Fibroblast of villous mesenchyme (primary cell): ENCODE measurements around the gene PDCD11. TPM values are rescaled to one million over a fixed set of nuclear protein-coding genes. Genes with fewer than 3 reads are reported as not detected.

Experiments used
- DNase-seq: peaks from one replicate; pipeline ENCODE4 v3.0.0-alpha.2; 2010; ENCODE audit warnings: low read depth
- H3K4me3 ChIP-seq: 2 replicates; pipeline ENCODE4 v1.5.1; 2011; ENCODE audit warnings: low read depth, mild to moderate bottlenecking, low read length
- total RNA-seq: library from RNA; depleted of rRNA; stranded (reverse); fragments of >200 nt; gene quantifications from 2 replicates; pipeline ENCODE4 v1.2.3, GENCODE V29; 2012
- TF ChIP-seq, protein P1 (sequence below): IDR thresholded peaks from 2 replicates; pipeline ENCODE4 v1.5.1; 2012; ENCODE audit warnings: low read depth, mild to moderate bottlenecking, low read length; ENCODE audit not compliant: insufficient read depth

PDCD11 gene
- total RNA-seq, 1 donor, result 36.3 TPM

DNA sequence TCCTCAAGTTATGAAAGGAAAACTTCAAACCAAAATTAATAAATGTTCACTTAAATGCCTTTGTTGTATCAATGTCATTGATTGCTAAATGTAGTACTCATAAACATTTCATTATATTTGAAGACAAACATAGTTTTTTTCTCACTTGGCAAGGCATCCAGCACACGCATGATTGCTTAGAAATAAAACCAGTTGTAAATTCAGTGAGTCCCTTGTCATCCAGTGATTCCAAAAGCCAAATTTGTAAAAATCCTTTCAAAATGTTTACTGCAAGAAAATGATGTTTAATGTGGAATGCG lies 90.9 kb downstream of the PDCD11 start:
- no peak for DNase-seq
- H3K4me3 ChIP-seq, result no peak overlapping the region
- TF ChIP-seq, protein P1, sequence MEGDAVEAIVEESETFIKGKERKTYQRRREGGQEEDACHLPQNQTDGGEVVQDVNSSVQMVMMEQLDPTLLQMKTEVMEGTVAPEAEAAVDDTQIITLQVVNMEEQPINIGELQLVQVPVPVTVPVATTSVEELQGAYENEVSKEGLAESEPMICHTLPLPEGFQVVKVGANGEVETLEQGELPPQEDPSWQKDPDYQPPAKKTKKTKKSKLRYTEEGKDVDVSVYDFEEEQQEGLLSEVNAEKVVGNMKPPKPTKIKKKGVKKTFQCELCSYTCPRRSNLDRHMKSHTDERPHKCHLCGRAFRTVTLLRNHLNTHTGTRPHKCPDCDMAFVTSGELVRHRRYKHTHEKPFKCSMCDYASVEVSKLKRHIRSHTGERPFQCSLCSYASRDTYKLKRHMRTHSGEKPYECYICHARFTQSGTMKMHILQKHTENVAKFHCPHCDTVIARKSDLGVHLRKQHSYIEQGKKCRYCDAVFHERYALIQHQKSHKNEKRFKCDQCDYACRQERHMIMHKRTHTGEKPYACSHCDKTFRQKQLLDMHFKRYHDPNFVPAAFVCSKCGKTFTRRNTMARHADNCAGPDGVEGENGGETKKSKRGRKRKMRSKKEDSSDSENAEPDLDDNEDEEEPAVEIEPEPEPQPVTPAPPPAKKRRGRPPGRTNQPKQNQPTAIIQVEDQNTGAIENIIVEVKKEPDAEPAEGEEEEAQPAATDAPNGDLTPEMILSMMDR, result no peak

DNA sequence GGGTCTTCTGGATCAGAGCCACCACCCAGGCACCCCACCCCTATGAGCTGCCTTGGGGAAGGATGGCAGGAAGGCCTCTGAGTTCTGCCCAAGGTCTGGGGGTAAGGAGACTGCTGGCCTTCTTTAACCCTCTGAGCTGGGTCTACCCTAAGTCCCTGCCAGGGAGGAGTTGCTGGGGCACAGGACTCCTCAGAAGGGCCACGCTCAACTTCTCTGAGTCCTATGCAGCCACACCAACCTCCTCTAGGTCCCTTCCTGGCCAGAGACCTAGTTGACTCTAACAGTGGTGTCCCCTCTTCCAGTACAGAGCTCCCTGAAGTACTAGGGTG lies 94.5 kb downstream of the PDCD11 start:
- no peak overlapping the region for H3K4me3 ChIP-seq
- TF ChIP-seq, protein P1, result no peak
- no peak for DNase-seq

DNA sequence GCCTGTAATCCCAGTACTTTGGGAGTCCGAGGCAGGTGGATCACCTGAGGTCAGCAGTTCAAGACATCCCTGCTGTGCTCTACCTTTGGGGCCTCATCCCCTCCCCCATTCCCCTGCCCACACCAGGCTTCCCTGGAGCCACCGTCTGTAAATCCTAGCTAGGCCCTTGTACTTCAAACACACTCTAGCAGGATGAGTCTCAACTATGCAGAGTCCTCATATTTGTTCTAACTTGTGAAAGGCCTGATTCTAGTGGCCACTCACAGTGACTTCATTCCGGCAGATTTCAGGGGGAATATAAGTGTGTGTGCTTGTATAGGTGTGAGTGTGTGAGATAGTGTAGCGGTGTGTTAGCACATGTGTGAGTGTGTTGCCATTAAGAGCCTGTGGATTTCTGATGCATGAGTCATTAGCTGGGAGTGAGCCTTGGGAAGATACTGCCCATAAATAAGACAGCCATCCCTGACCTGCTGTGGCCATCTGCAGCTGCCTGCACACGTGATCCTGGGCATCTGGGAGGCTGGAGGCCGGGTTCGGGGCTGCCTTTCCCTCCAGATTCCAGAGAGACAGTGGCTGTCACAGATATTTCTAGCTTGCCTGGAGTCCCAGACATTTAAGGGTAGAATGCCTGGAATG lies 95.4 kb downstream of the PDCD11 start:
- peak; percentile 97 for DNase-seq
- TF ChIP-seq, protein P1, result no peak
- H3K4me3 ChIP-seq, result no peak overlapping the region

DNA sequence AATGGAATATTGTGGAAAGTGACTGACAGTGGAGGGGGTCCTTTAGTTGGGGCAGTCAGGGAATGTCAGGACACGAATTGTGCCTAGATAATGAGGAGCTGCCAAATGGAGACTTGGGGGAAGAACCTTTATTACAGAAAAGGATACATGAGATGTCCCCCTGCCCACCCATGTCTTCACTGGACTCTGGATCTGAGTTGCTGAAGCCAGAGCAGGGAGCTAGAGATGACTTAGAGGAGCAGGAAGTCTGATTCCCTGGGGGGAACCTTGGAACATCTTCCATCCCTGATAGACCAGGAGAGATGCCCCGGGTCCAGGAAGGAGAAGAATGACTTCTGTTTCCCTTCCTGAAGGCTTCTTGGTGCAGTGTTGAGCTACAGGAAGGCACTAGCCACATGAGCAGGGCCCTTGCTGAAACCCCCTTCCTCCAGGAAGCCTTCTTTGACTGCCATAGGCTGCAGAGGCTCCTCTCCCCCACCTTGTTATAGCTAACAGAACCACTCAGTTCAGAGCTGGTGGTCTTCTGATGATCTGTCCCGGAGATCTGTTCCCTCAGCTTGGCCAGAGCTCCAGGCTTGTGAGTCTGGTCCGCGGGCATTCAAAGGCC lies 96.3 kb downstream of the PDCD11 start:
- DNase-seq, result no peak
- H3K4me3 ChIP-seq, result no peak overlapping the region
- TF ChIP-seq, protein P1, result no peak

DNA sequence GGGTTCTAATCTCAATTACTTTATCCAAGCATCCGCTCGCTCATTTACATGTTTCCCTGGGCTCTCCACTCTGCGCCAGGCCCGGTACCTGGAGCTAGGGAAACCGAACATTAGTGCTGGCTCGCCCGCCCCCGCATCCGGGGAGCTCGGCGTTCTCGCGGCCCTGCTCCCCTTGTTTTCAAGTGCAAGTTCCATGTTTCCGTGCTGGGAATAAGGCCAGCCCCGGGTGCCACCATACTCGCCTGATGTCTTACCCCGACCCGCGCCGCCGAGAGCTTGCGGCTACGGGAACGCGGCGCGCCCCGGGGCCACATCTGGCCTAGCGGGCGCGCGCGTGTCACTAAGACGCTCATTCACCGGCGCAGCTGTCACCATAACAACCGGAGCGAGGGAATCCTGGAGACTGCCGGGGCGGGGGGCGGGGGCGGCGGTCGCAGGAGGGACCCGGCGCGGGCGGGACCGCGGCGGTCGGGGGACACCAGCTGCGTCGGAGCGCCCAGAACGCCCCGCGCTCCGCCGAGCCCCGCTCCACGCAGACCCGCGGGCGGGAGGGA lies 97.0 kb downstream of the PDCD11 start, which contains the start of gene NEURL1:
TSS of gene NEURL1 (plus strand) at position 344 of the 554 bp plus-strand sequence. CDS start 683 bp downstream, outside the sequence.
- no peak for DNase-seq
- TF ChIP-seq, protein P1, result no peak
- peak within 1 kb of the TSS; percentile 38 for H3K4me3 ChIP-seq

DNA sequence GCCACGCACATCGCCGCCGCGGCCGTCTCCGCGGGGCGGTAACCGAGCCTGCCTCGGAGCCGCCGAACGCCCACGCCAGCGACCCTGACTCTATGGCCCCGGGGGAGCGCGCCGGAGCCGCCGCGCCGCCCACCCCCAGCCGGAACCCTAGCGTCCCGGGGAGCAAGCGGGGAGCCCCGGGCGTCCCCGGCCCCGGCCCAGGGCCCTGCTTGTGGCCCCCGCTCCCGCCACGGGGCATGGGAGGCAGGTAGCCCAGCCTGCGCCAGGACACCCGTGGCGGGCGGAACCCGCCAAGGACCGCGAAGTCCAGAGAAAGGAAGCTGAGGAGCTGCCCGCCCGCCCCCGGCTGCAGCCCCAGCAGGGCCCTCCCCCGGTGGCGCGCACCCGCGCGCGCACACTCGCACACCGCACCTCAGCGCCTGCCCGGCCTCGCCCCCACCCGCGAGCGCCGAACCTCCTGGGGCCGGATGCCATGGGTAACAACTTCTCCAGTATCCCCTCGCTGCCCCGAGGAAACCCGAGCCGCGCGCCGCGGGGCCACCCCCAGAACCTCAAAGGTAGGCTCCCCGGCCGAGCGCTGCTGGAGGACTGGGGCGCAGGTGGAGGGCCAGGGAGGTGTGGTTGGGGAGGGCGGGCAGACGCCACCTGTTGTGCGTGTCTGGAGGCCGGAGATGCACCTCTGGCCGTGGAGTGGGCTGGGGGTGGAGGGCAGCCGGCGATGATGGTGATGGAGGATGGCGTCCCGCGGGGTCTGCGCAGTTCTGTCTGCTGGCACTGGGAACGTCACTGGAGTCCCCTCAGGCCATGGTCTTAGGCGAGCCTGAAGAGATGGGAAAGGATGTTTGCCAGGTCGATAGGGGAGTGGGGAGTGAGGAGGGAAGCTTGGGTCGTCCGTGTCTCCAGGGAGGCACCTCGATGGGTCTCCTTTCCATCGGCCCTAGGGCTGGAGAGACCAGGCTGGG lies 97.8 kb downstream of the PDCD11 start:
- TF ChIP-seq, protein P1, result no peak
- DNase-seq, result no peak
- peak overlapping the region; percentile 34 for H3K4me3 ChIP-seq
